OCI-LY3 (cell line): ENCODE measurements around the gene COCH.
"Not testable (repeated sequence)": the region's sequence is repeated elsewhere in the genome, so short reads cannot be mapped to it uniquely, and the experiment has no call there.

Experiments
- H2AFZ ChIP-seq: fragments of 200-600, 300-600 bp; shearing (Covaris generic); 2 replicates; pipeline ENCODE4 v1.6.0; 2014; ENCODE audit warnings: antibody characterized with exemption, low read depth, low read length
- H3K27ac ChIP-seq: fragments of 200-600, 300-600 bp; sonication (generic); 2 replicates; pipeline ENCODE4 v1.5.1; 2014; ENCODE audit warnings: mild to moderate bottlenecking, low read length, moderate library complexity, mixed read lengths
- H3K27me3 ChIP-seq: fragments of 200-600, 300-600 bp; sonication (generic); 2 replicates; pipeline ENCODE4 v1.6.1; 2014; ENCODE audit warnings: low read depth, low read length, mixed read lengths
- H3K36me3 ChIP-seq: fragments of 200-600, 300-600 bp; sonication (generic); replicated peaks from 2 replicates; pipeline ENCODE3; 2014; ENCODE audit warnings: low read depth, low read length, mixed read lengths
- H3K4me1 ChIP-seq: fragments of 300-600, 200-600 bp; sonication (generic); 2 replicates; pipeline ENCODE4 v1.6.1; 2014; ENCODE audit warnings: low read length, mixed read lengths
- H3K4me2 ChIP-seq: fragments of 200-600, 300-600 bp; sonication (generic); 2 replicates; pipeline ENCODE4 v1.6.1; 2014; ENCODE audit warnings: low read length, mixed read lengths
- H3K4me3 ChIP-seq: fragments of 300-600, 200-600 bp; sonication (generic); 2 replicates; pipeline ENCODE4 v1.5.1; 2014; ENCODE audit warnings: antibody characterized with exemption, mild to moderate bottlenecking, low read length, moderate library complexity
- H3K79me2 ChIP-seq: fragments of 300-600, 200-600 bp; shearing (Covaris generic); 2 replicates; pipeline ENCODE4 v1.6.1; 2014; ENCODE audit warnings: mild to moderate bottlenecking, low read length, mixed read lengths
- H3K9ac ChIP-seq: fragments of 300-600, 200-600 bp; shearing (Covaris generic); 2 replicates; pipeline ENCODE4 v1.6.0; 2014; ENCODE audit warnings: mild to moderate bottlenecking, low read length, moderate library complexity
- H3K9me3 ChIP-seq: fragments of 200-600, 300-600 bp; shearing (Covaris generic); 2 replicates; pipeline ENCODE4 v1.6.1; 2014; ENCODE audit warnings: low read length, mixed read lengths; ENCODE audit not compliant: insufficient read depth
- H4K20me1 ChIP-seq: fragments of 200-600, 300-600 bp; sonication (generic); 2 replicates; pipeline ENCODE4 v1.6.1; 2016; ENCODE audit warnings: low read length, mixed read lengths; ENCODE audit not compliant: insufficient read depth
- CTCF ChIP-seq: fragments of 200-600, 300-600 bp; sonication (generic); IDR thresholded peaks from 2 replicates; pipeline ENCODE4 v1.5.1; 2014; ENCODE audit warnings: antibody characterized with exemption, low read length, low read depth
- EZH2phosphoT487 ChIP-seq: fragments of 200-600 bp; shearing (Covaris generic); IDR thresholded peaks from 2 replicates; pipeline ENCODE4 v1.6.1; 2018; ENCODE audit warnings: antibody characterized with exemption, mixed run types, low read depth

COCH gene

GRCh38 chr14:30893819-30894218 lies 19.5 kb downstream of the COCH start:
- no peaks in the 10 kb centered on the region for H4K20me1 ChIP-seq
- H3K4me3 ChIP-seq: no peak overlapping the region
- no peaks in the 10 kb centered on the region for H3K4me1 ChIP-seq
- H3K4me2 ChIP-seq: no peak overlapping the region
- TF ChIP-seq CTCF (no peak), EZH2phosphoT487 (no peak)
- no peak overlapping the region for H2AFZ ChIP-seq
- H3K27me3 ChIP-seq: no peaks in the 10 kb centered on the region
- no peaks in the 10 kb centered on the region for H3K79me2 ChIP-seq
- H3K36me3 ChIP-seq: peaks cover 11% of the 10 kb centered on the region
- no peak overlapping the region for H3K27ac ChIP-seq
- H3K9ac ChIP-seq: no peak overlapping the region
- H3K9me3 ChIP-seq: no peaks in the 10 kb centered on the region

GRCh38 chr14:30894923-30895515 lies 20.7 kb downstream of the COCH start:
- no peak overlapping the region for H3K27ac ChIP-seq
- no peak overlapping the region for H2AFZ ChIP-seq
- no peaks in the 10 kb centered on the region for H4K20me1 ChIP-seq
- H3K9me3 ChIP-seq: no peaks in the 10 kb centered on the region
- H3K4me3 ChIP-seq: no peak overlapping the region
- H3K4me2 ChIP-seq: no peak overlapping the region
- no peaks in the 10 kb centered on the region for H3K27me3 ChIP-seq
- H3K36me3 ChIP-seq: peaks cover 5% of the 10 kb centered on the region
- TF ChIP-seq EZH2phosphoT487 (no peak), CTCF (no peak)
- H3K79me2 ChIP-seq: no peaks in the 10 kb centered on the region
- H3K9ac ChIP-seq: no peak overlapping the region
- H3K4me1 ChIP-seq: no peaks in the 10 kb centered on the region

GRCh38 chr14:30896435-30896834 lies 22.1 kb downstream of the COCH start:
- no peak overlapping the region for H3K4me3 ChIP-seq
- TF ChIP-seq EZH2phosphoT487 (no peak), CTCF (no peak)
- no peaks in the 10 kb centered on the region for H3K4me1 ChIP-seq
- no peaks in the 10 kb centered on the region for H3K9me3 ChIP-seq
- peaks cover 5% of the 10 kb centered on the region for H3K36me3 ChIP-seq
- no peaks in the 10 kb centered on the region for H3K27me3 ChIP-seq
- no peak overlapping the region for H3K27ac ChIP-seq
- no peak overlapping the region for H3K4me2 ChIP-seq
- no peak overlapping the region for H2AFZ ChIP-seq
- no peak overlapping the region for H3K9ac ChIP-seq
- no peaks in the 10 kb centered on the region for H3K79me2 ChIP-seq
- H4K20me1 ChIP-seq: no peaks in the 10 kb centered on the region

- H3K36me3 ChIP-seq, H3K9ac ChIP-seq, H4K20me1 ChIP-seq, H3K4me2 ChIP-seq, H3K4me3 ChIP-seq, H3K27ac ChIP-seq, H2AFZ ChIP-seq, H3K27me3 ChIP-seq, H3K4me1 ChIP-seq, H3K79me2 ChIP-seq, H3K9me3 ChIP-seq: not testable (repeated sequence)
Measured at GRCh38 chr14:30897121-30897520, 22.8 kb downstream of the COCH start.
